Esophagus mucosa (tissue), 1 donor: ENCODE data around the gene ARHGAP42. TPM values are rescaled to one million over a fixed set of nuclear protein-coding genes. Genes with fewer than 3 reads are reported as not detected.
"Not testable (repeated sequence)": the region's sequence is repeated elsewhere in the genome, so short reads cannot be mapped to it uniquely, and the experiment has no call there.

Experiments used
- ATAC-seq: fragments of 200-7000 bp; cut with Tn5 transposase; one replicate; pipeline ENCODE4 v1.9.1; 2020
- total RNA-seq: library from RNA; stranded (reverse); gene quantifications from one replicate; pipeline ENCODE4 v1.2.4, GENCODE V29; 2023
- donor health status: DM: yes; HTN: yes; CAD: no.

Gene ARHGAP42
- 4.0 TPM for total RNA-seq

GRCh38 chr11:100687054-100687629, at the start of gene ARHGAP42:
Gene ARHGAP42 (plus strand): TSS chr11:100687288. CDS start chr11:100687679, 391 bp downstream.
- peak; percentile 61 for ATAC-seq

GRCh38 chr11:100637706-100638105, 49.4 kb upstream of the ARHGAP42 start:
- no peak for ATAC-seq

GRCh38 chr11:100638648-100639047, 48.4 kb upstream of the ARHGAP42 start:
- ATAC-seq, result peak; percentile 31

GRCh38 chr11:100639140-100639539, 47.9 kb upstream of the ARHGAP42 start:
- peak; percentile 76 for ATAC-seq

GRCh38 chr11:100640071-100640470, 47.0 kb upstream of the ARHGAP42 start:
- no peak for ATAC-seq

DNA sequence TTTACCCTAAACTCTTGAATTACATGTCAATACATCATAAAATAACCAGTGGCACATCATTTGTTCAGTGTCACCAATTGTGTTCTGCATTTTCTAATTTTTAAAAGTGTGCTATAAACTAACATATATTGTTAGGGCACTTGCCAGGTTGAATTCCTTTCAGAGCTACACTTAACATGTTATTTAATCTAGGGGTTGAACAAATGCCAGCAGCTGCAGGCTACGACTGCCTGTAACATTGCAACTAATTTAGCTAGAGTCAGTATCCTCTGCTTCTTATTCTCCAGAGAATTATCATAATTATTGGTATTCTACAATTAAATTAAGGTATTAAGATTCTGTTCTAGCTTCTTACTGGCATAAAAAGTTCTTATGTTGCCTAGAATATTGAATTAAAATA, 46.4 kb upstream of the ARHGAP42 start:
- ATAC-seq, result no peak

DNA sequence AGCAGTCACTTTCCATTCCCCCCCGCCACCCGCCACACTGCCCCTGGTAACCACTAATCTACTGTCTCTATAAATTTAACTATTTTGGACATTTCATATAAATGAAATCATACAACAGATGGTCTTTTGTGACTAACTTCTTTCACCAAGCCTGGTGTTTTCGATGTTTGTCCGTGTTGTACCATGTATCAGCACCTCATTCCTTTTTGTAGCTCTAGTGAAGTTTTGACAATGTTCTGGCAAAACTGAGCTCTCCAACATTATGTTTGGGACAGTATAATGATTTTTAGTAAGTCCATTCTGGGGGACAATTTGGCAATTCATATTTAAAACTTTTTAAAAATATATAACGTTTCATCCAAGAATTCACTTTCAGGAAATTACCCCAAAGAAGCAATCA, 45.6 kb upstream of the ARHGAP42 start:
- ATAC-seq, result no peak

GRCh38 chr11:100646545-100646944, 40.5 kb upstream of the ARHGAP42 start:
- no peak for ATAC-seq

DNA sequence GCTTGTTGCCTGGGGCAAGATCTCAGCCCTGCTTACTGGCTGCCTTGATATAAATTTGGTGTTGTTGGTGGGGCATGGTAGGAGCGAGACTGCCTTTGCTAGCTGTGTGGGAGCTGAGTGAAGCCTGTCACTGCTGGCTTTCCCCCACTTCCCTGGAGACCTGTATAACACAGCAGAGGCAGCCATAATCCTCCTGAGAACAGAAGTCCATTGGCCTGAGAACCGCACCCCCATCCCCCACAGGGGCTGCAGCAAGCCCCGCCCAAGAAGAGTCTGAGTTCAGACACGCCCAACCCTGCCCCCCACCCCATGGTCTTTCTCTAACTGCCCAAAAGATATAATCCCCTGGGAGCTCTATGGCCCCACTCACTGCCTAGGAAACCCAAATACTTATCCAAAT, 39.2 kb upstream of the ARHGAP42 start:
- ATAC-seq, result no peak

DNA sequence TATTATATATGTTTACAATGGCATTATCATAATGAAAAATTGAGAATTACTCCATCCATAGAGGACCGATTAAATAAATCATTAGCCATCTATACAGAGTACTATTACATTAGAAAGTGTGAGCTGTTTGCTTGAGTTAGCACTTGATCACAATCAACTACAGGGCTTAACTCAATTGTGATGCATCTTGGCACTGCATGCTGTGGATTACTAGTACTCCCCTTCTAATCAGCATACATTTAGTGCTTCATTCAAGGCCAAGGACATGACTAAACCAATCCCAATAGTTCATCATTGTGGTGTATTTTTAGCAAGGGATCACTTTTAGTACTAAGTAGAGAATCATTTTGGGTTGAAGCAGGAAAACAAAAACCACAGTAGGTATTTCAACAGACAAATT, 23.5 kb upstream of the ARHGAP42 start:
- no peak for ATAC-seq

GRCh38 chr11:100663996-100664395, 23.1 kb upstream of the ARHGAP42 start:
- no peak for ATAC-seq

DNA sequence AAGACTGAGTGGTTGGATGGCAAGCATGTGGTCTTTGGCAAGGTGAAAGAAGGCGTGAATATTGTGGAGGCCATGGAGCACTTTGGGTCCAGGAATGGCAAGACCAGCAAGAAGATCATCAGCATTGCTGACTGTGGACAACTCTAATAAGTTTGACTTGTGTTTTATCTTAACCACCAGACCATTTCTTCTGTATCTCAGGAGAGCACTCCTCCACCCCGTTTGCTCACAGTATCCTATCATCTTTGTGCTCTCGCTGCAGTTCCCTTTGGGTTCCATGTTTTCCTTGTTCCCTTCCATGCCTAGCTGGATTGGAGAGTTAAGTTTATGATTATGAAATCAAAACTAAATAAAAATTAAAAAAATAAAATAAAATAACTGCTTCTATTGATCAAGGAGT, 20.3 kb upstream of the ARHGAP42 start:
- ATAC-seq, result not testable (repeated sequence)

DNA sequence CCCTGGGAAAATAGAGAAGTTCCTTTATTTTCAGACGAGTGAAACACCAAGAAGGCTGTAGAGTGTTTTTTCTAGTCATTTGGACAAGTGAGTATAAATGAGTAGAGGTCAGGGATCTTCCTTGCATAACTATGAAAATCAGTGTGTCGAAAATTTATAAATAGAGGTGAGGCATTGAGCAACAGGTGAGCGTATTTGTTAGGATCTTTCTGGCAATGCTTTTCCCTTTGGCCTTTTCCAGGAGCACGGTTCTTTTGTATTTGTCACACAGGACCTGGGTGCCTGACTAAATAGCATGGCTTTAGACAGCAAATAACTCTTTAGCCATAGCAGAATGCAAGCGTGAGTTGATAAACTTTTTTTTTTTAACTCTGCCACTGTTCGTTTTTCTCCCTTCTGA, 19.6 kb upstream of the ARHGAP42 start:
- ATAC-seq, result no peak

- ATAC-seq, result no peak
Observed at GRCh38 chr11:100670140-100670539, 16.9 kb upstream of the ARHGAP42 start.

DNA sequence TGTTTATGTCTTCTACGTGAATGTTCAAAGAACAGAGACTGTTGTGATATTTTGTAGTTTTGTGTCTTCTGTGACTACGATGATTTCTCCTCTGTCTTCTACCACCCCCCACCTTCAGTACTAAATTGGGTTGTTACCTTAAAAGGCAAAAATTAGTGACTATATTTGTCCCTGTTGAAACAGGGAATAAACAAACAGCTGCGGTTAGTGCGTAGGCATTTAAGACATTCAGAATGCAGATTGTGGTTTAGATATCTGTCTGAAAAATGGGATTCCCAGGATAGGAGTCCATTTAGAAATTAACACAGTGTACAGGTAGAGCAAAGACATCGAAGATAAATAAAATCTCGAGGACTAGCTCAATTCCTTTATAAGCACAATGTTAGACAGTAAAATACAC, 15.6 kb upstream of the ARHGAP42 start:
- no peak for ATAC-seq

GRCh38 chr11:100672498-100673033, 14.5 kb upstream of the ARHGAP42 start:
- ATAC-seq, result no peak

DNA sequence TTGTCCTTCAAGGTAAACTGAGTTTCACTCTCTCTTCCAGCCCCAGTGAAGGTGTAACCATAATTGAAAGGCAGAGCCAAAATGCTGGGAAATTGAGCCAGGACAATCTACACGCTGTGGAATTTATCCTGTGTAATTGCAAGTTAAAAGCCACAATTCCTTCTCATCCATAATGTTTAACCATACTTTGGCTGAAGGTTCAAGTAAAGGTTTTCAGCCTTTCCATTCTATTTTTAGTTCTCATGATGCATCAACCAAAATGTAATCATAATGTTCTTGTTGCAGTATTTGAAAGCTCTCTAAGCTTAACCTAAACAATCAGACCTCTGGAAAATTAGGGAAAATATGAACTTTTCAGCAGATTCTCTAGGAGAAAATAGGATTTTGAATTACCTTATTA, 14.0 kb upstream of the ARHGAP42 start:
- no peak for ATAC-seq

- no peak for ATAC-seq
Observed at GRCh38 chr11:100674212-100674611, 12.9 kb upstream of the ARHGAP42 start.

GRCh38 chr11:100675115-100675650, 11.9 kb upstream of the ARHGAP42 start:
- ATAC-seq, result no peak

GRCh38 chr11:100676901-100677300, 10.2 kb upstream of the ARHGAP42 start:
- peak; percentile 55 for ATAC-seq

- ATAC-seq, result no peak
Observed at GRCh38 chr11:100677796-100678195, 9.3 kb upstream of the ARHGAP42 start.

- ATAC-seq, result no peak
Observed at GRCh38 chr11:100680070-100680469, 7.0 kb upstream of the ARHGAP42 start.

DNA sequence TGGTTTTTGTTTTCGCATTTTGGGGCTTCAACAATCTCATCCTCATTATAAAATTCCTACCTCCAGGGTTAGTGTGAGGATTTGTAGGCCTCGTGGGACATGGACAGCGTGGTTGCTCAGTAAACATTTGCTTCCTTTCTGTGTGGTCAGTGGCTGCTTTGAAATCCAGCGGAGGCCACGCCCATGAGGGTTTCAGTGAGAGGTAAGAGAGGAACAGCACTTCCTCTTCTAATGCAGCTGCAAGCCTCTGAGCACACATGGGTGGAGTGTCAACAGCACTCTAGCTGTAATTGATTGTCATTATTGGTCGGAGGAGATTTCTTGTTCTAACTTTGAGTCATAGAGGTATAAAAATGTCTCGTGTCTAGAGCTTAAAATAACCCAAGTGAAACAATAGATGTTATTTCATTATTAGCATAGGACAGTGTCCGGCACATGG, 6.0 kb upstream of the ARHGAP42 start:
- ATAC-seq, result peak; percentile 89

DNA sequence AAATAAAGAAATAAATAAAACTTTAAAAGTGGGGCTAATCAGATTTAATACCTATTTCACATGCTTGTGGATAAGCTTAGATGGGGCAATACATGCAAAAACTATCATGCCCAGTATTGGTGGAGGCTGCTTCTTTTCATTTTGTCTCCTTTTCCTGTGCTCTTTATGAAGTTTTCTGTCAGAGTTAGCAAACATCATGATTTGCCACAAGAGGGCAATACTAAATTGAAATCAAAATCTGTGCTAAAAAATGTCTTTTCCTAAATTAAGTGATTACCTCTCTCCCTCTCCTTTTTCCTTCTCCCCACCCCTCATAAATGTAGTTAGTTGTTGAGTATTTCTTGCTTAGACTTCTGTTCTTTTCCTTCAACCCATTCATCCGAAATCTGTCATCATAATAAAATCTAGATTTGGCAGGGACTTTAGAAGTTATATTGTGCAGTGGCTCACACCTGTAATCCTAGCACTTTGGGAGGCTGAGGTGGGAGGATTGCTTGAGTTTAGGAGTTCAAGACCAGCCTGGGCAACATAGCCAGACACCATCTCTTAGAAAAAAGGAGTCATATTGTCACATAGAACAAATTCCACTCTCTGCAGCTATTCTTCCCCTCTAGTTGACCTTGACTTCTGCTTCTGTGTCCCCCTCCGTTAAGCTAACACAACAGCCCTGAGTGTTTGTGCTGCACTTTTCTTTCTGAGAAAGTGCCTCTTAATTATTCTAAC, 4.7 kb upstream of the ARHGAP42 start:
- ATAC-seq, result no peak
